Kidney (tissue), 14 donors: Measurements from ENCODE around the gene ADSS1. TPM values are rescaled to one million over a fixed set of nuclear protein-coding genes. Genes with fewer than 3 reads are reported as not detected.
A peak's percentile ranks its signal among the peaks of the same experiment; 100 is the strongest.

Experiments
- DNase-seq, 5 donors: peaks; one replicate each; pipeline ENCODE4 v3.0.0-alpha.2; 2013 to 2020
- FAIRE-seq: peaks from 2 replicates; lab custom pipeline; 2012; peaks lifted over from hg19 to GRCh38; lab: Jason Lieb, UNC
- H3K27ac ChIP-seq, 2 donors: one replicate each; pipeline ENCODE4 v1.7.0; 2013; ENCODE audit warnings: low read depth in 2 of 2, low read length in 2 of 2, inconsistent platforms in 1 of 2
- H3K27me3 ChIP-seq: one replicate; pipeline ENCODE4 v1.7.1; 2013; ENCODE audit warnings: low read length, inconsistent platforms; ENCODE audit not compliant: control insufficient read depth, insufficient read depth
- H3K36me3 ChIP-seq, 3 donors: one replicate each; pipeline versions ENCODE4 v1.7.0 to v1.7.1; 2013; ENCODE audit warnings: low read length in 3 of 3, control low read depth in 1 of 3, inconsistent platforms in 1 of 3; ENCODE audit not compliant: insufficient read depth in 3 of 3, control insufficient read depth in 2 of 3
- H3K4me1 ChIP-seq, 3 donors: one replicate each; pipeline versions ENCODE4 v1.7.0 to v1.7.1; 2013; ENCODE audit warnings: low read length in 3 of 3, inconsistent platforms in 1 of 3, low read depth in 1 of 3; ENCODE audit not compliant: control insufficient read depth in 2 of 3, insufficient read depth in 2 of 3
- H3K4me3 ChIP-seq, 3 donors: one replicate each; pipeline versions ENCODE4 v1.7.0 to v1.8.1; 2013; ENCODE audit warnings: low read length in 3 of 3, control low read depth in 1 of 3, inconsistent platforms in 1 of 3
- H3K9ac ChIP-seq, 3 donors: one replicate each; pipeline versions ENCODE4 v1.7.0 to v1.7.1; 2013; ENCODE audit warnings: low read length in 3 of 3, control low read depth in 1 of 3, inconsistent platforms in 1 of 3
- H3K9me3 ChIP-seq, 3 donors: one replicate each; pipeline versions ENCODE4 v1.7.0 to v1.7.1; 2013; ENCODE audit warnings: low read length in 3 of 3, control low read depth in 1 of 3, inconsistent platforms in 1 of 3; ENCODE audit not compliant: control insufficient read depth in 2 of 3, insufficient read depth in 1 of 3
- CTCF ChIP-seq: IDR thresholded peaks from 3 replicates; pipeline ENCODE4 v1.5.1; 2012; ENCODE audit warnings: mild to moderate bottlenecking, moderate library complexity, borderline replicate concordance; ENCODE audit not compliant: insufficient read depth; ENCODE audit errors: extremely low read depth
- intact Hi-C: fragments of 100-400 bp; cut with DNase I; formaldehyde crosslinking; loops from one replicate; pipeline ENCODE4 v1.11.1; 2022
- polyA plus RNA-seq: library from polyadenylated mRNA; stranded (reverse); fragments of 350-450 nt; fragmentation: Illumina TruSeq; extraction: RNeasy Lipid Tissue Mini Kit (QIAGEN cat#74804); gene quantifications from one replicate; pipeline ENCODE4 v1.2.3, GENCODE V29; 2014; ENCODE audit warnings: low read depth, low replicate concordance; ENCODE audit not compliant: insufficient read depth
- total RNA-seq: library from RNA; stranded (reverse); fragmentation: NEBNext Ultra II Directional; extraction: Animal tissue kit (Norgen Biotek cat#: 25700); gene quantifications from one replicate; pipeline ENCODE4 v1.2.1, GENCODE V29; 2021
- donor health status: control.
- donor health status: control.
- donor health status: control.
- donor health status: control.
- donor health status: control.
- donor health status: DM: yes; HTN: yes; CAD: no.
- donor health status: Normal renal cell carcinoma (clear cell type).

ADSS1 gene
- total and polyA plus RNA-seq, 2 donors from 2014 or later: 7.5 to 16.5 TPM

- FAIRE-seq: no peak
- H3K9ac ChIP-seq: no peak overlapping the region
- H3K4me3 ChIP-seq: no peak overlapping the region
- no peaks in the 10 kb centered on the region for H3K27me3 ChIP-seq
- H3K36me3 ChIP-seq: no peaks in the 10 kb centered on the region
- H3K9me3 ChIP-seq: no peaks in the 10 kb centered on the region
- DNase-seq: no peak
- no peak overlapping the region for H3K27ac ChIP-seq
- intact Hi-C loops: no loop called here
- H3K4me1 ChIP-seq: peaks cover 0 to 44% (median 10%) of the 10 kb centered on the region in 3 donors
- no peak for TF ChIP-seq CTCF
These were observed 30.3 kb upstream of the ADSS1 start for GRCh38 chr14:104693482-104694431.

- TF ChIP-seq CTCF: no peak
- Histone ChIP-seq H3K36me3 (no peaks in the 10 kb centered on the region), H3K27ac (no peak overlapping the region), H3K4me1 (peaks cover 0 to 42% (median 8%) of the 10 kb centered on the region in 3 donors), H3K9ac (no peak overlapping the region), H3K9me3 (no peaks in the 10 kb centered on the region), H3K27me3 (no peaks in the 10 kb centered on the region), H3K4me3 (no peak overlapping the region)
- DNase-seq (peak in 2 of 5 donors; percentile 37 to 52), FAIRE-seq (no peak)
- intact Hi-C loops: no loop called here
These were observed 29.5 kb upstream of the ADSS1 start for GRCh38 chr14:104694475-104694950.

GRCh38 chr14:104694991-104695659, 28.9 kb upstream of the ADSS1 start:
- Histone ChIP-seq H3K4me3 (no peak overlapping the region), H3K27ac (peak overlapping the region in 1 of 2 donors; percentile 37), H3K9ac (no peak overlapping the region), H3K4me1 (peaks cover 0 to 41% (median 8%) of the 10 kb centered on the region in 3 donors), H3K27me3 (no peaks in the 10 kb centered on the region), H3K9me3 (no peaks in the 10 kb centered on the region), H3K36me3 (no peaks in the 10 kb centered on the region)
- no peak for TF ChIP-seq CTCF
- FAIRE-seq (no peak), DNase-seq (peak in 1 of 5 donors; percentile 23)
- intact Hi-C loops: no loop called here
